Transverse colon (tissue), 4 donors: ENCODE results near the gene CDCA3. TPM values are rescaled to one million over a fixed set of nuclear protein-coding genes. Genes with fewer than 3 reads are reported as not detected.

ENCODE experiments used
- DNase-seq: peaks from one replicate; pipeline ENCODE4 v3.0.0-alpha.2; 2019
- H3K27ac ChIP-seq, 4 donors: fragments of 200-600 bp; sonication (generic); 2 replicates each; pipeline ENCODE4 v1.5.1; 2016 to 2018; ENCODE audit warnings: inconsistent platforms in 4 of 4
- H3K27me3 ChIP-seq: fragments of 200-600 bp; sonication (generic); 2 replicates; pipeline ENCODE4 v1.5.1; 2017; ENCODE audit warnings: inconsistent platforms
- H3K36me3 ChIP-seq, 4 donors: fragments of 200-600 bp; sonication (generic); 2 replicates each; pipeline ENCODE4 v1.5.1; 2017 to 2019; ENCODE audit warnings: inconsistent platforms in 4 of 4
- H3K4me1 ChIP-seq, 4 donors: fragments of 200-600 bp; sonication (generic); 2 replicates each; pipeline ENCODE4 v1.5.1; 2017 to 2020; ENCODE audit warnings: inconsistent platforms in 4 of 4
- H3K4me3 ChIP-seq, 4 donors: fragments of 200-600 bp; sonication (generic); 1 replicate in 1 of 4; 2 replicates in 3 of 4; pipeline versions ENCODE4 v1.5.1 to v1.6.1; 2017 to 2019; ENCODE audit warnings: inconsistent platforms in 4 of 4
- H3K9me3 ChIP-seq, 2 donors: fragments of 200-600 bp; sonication (generic); 2 replicates each; pipeline ENCODE4 v1.5.1; 2017 to 2019; ENCODE audit warnings: inconsistent platforms in 2 of 2
- EP300 ChIP-seq: sonication (generic); formaldehyde crosslinking; IDR thresholded peaks from one replicate; pipeline ENCODE4 v1.6.1; 2017; ENCODE audit warnings: antibody characterized with exemption, low read depth
- POLR2A ChIP-seq: fragments of 450-650 bp; IDR thresholded peaks from one replicate; pipeline ENCODE4 v1.6.1; 2016; ENCODE audit warnings: antibody characterized with exemption, mild to moderate bottlenecking, moderate library complexity
- POLR2AphosphoS5 ChIP-seq, 3 donors: sonication (generic); formaldehyde crosslinking; IDR thresholded peaks; one replicate each; pipeline ENCODE4 v1.6.1; 2016; ENCODE audit warnings: antibody characterized with exemption in 3 of 3
- WGBS, 2 donors: methylation state at CpG; one replicate each; pipeline ENCODE4 v1.1.5; 2018; ENCODE audit warnings: low coverage in 1 of 2; 5-methylcytosine and 5-hydroxymethylcytosine counted together
- in situ Hi-C, 4 donors: fragments of 200-750 bp; cut with MboI; loops; one replicate each; pipeline versions ENCODE4 v1.15.0 to v1.15.1; 2017; ENCODE audit warnings: low sequenced_read_pairs in 3 of 4, low pct_ligation_motif_present in 1 of 4, low pct_unique_long_range_greater_than_20kb in 1 of 4
- intact Hi-C: fragments of 100-400 bp; cut with DNase I; formaldehyde crosslinking; loops from one replicate; pipeline ENCODE4 v1.15.1; 2023; ENCODE audit warnings: low total_unique reads
- total RNA-seq, 4 donors: library from RNA; depleted of rRNA; stranded (reverse); fragments of >200 nt; gene quantifications; one replicate each; pipeline ENCODE4 v1.1.0, GENCODE V29; 2016
- TF ChIP-seq, protein P1 (sequence below), 5 experiments: fragments of 200-600 bp in 3 of 5; fragments of 450-650 bp in 2 of 5; sonication (generic) in 3 of 5; IDR thresholded peaks; 1 replicate in 2 of 5; 2 replicates in 3 of 5; pipeline ENCODE4 v1.5.1; 2016 to 2017; ENCODE audit warnings: antibody characterized with exemption in 5 of 5, inconsistent platforms in 3 of 5, mild to moderate bottlenecking in 2 of 5, moderate library complexity in 1 of 5

Gene CDCA3
- total RNA-seq, 4 donors from 2014 or later, result 3.0 to 8.8 (median 3.3) TPM; not detected in 1

DNA sequence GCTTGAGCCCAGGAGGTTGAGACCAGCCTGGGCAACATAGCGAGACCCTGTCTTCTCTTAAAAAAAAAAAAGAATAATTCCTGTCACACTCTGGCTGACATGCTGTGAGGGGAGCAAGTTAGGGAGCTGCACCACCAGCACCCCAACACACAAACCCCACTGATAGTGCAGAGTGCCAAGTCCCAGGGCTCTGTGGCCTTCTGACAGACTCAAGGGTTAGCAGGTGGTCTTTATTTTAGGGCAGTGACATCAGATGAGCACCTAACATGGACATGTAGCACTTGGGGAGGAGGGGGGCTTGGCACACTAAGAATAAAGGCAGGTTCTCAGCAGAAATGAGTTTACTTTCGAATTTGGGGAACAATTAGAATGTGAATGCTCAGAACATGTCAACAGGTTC, 7.7 kb upstream of the CDCA3 start:
- Histone ChIP-seq H3K27me3 (no peaks in the 10 kb centered on the region), H3K36me3 (peaks cover 0 to 64% (median 27%) of the 10 kb centered on the region in 4 donors), H3K27ac (no peak overlapping the region), H3K4me3 (no peak overlapping the region), H3K9me3 (no peaks in the 10 kb centered on the region), H3K4me1 (peaks cover 0 to 3% (median under 1%) of the 10 kb centered on the region in 4 donors)
- TF ChIP-seq EP300 (no peak), POLR2AphosphoS5 (IDR thresholded peaks at IDR 0.05) (no peak), POLR2A (no peak)
- TF ChIP-seq, protein P1, sequence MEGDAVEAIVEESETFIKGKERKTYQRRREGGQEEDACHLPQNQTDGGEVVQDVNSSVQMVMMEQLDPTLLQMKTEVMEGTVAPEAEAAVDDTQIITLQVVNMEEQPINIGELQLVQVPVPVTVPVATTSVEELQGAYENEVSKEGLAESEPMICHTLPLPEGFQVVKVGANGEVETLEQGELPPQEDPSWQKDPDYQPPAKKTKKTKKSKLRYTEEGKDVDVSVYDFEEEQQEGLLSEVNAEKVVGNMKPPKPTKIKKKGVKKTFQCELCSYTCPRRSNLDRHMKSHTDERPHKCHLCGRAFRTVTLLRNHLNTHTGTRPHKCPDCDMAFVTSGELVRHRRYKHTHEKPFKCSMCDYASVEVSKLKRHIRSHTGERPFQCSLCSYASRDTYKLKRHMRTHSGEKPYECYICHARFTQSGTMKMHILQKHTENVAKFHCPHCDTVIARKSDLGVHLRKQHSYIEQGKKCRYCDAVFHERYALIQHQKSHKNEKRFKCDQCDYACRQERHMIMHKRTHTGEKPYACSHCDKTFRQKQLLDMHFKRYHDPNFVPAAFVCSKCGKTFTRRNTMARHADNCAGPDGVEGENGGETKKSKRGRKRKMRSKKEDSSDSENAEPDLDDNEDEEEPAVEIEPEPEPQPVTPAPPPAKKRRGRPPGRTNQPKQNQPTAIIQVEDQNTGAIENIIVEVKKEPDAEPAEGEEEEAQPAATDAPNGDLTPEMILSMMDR (IDR thresholded peaks at IDR 0.05), result no peak
- in situ Hi-C loops, result no loop called here
- 93 to 100% methylated on average over 1 to 2 of the region's 2 CpGs for WGBS, 2 donors
- no peak for DNase-seq
- intact Hi-C loops, result no loop called here

DNA sequence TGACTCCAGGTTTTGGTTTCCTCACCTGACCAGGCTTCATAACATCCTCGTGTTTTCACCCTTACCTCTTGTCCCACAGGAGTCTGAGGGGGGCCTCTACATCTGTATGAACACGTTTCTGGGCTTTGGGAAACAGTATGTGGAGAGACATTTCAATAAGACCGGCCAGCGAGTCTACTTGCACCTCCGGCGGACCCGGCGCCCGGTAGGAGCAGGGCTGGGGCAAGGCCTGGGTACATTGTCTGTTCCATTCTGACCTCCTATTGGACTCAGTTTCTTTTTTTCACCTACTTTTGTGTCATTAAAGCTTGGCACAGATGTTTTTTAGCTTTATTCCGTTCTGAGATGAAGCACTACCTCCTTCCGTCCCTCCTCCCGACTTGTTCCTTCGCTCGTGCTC, 4.2 kb upstream of the CDCA3 start:
- 88 to 93% methylated on average over 11 to 14 of the region's 14 CpGs for WGBS, 2 donors
- H3K4me3 ChIP-seq, result no peak overlapping the region
- in situ Hi-C loops (no loop called here), intact Hi-C loops (no loop called here)
- H3K27me3 ChIP-seq, result no peaks in the 10 kb centered on the region
- H3K9me3 ChIP-seq, result no peaks in the 10 kb centered on the region
- H3K36me3 ChIP-seq, result peaks cover 0 to 37% (median 18%) of the 10 kb centered on the region in 4 donors
- no peak overlapping the region for H3K27ac ChIP-seq
- DNase-seq, result no peak
- TF ChIP-seq POLR2AphosphoS5 (IDR thresholded peaks at IDR 0.05), result no peak
- TF ChIP-seq EP300, result no peak
- TF ChIP-seq, protein P1 (IDR thresholded peaks at IDR 0.05), result no peak
- TF ChIP-seq POLR2A, result no peak
- H3K4me1 ChIP-seq, result peaks cover 10 to 22% (median 15%) of the 10 kb centered on the region in 4 donors

DNA sequence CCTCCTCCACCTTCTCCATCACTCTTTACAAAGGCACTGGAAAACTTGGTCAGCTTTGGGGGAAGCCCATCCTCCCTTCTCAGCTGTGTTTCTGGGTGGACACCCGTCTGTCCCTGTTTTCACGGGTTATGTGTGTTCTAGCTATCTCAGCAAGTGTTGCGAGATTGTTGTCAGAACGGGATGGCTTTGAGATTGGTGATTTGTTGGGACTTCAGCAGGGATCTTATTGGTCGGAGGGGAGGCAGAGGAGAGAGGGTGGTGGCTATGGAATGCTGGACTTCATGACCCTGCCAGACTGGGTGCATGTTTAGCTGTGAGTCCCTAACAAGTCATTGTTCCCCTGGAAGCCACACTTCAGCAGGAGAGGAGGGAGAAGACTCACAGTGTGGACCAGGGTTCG, 3.0 kb upstream of the CDCA3 start:
- Histone ChIP-seq H3K36me3 (peaks cover 0 to 24% (median 11%) of the 10 kb centered on the region in 4 donors), H3K27ac (peak overlapping the region in 1 of 4 donors; percentile 97), H3K4me1 (peaks cover 10 to 27% (median 17%) of the 10 kb centered on the region in 4 donors), H3K9me3 (no peaks in the 10 kb centered on the region), H3K27me3 (no peaks in the 10 kb centered on the region), H3K4me3 (no peak overlapping the region)
- TF ChIP-seq EP300 (no peak), POLR2A (no peak), POLR2AphosphoS5 (IDR thresholded peaks at IDR 0.05) (no peak)
- TF ChIP-seq, protein P1 (IDR thresholded peaks at IDR 0.05), result no peak
- in situ Hi-C loops, result no loop called here
- intact Hi-C loops, result no loop called here
- no peak for DNase-seq
- 86% methylated on average over 6 of the region's 6 CpGs; no CpG with 5 or more reads in 1 of the 2 donors for whole genome bisulfite sequencing, 2 donors

DNA sequence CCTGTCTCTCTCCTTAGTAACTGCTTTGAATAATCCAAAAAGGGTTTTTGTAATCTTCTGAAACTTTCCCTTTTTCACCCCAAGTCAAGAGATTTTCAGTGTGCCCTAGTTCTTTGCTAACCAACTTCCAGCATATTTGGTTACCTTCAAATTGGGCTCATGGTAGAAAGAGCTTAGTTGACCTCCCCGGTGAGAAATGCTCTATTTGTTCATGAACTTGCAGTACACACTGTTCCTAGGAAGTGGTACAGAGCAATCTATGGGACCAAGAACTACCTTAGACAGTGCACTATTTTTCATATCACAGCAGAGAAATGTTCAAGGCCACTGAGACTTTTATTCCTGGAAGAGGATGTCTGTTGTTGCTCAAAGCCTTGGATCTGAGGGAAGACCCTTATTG, 2.5 kb upstream of the CDCA3 start:
- intact Hi-C loops, result no loop called here
- 76% methylated on average over 1 of the region's 1 CpG; no CpG with 5 or more reads in 1 of the 2 donors for WGBS, 2 donors
- peak overlapping the region; percentile 75 to 98 (median 97) for H3K27ac ChIP-seq
- H3K27me3 ChIP-seq, result no peaks in the 10 kb centered on the region
- no peak for DNase-seq
- peak overlapping the region in 1 of 4 donors; percentile 82 for H3K4me3 ChIP-seq
- TF ChIP-seq POLR2AphosphoS5 (IDR thresholded peaks at IDR 0.05), result no peak
- H3K4me1 ChIP-seq, result peaks cover 10 to 27% (median 17%) of the 10 kb centered on the region in 4 donors
- peaks cover 0 to 20% (median 9%) of the 10 kb centered on the region in 4 donors for H3K36me3 ChIP-seq
- in situ Hi-C loops, result no loop called here
- H3K9me3 ChIP-seq, result no peaks in the 10 kb centered on the region
